AML-193 (cell line): Measurements from ENCODE around the gene QSER1.

Experiments used
- DNase-seq, 2 experiments: peaks; one replicate each; lab custom pipeline; 2025; lab: John Stamatoyannopoulos, UW

QSER1 gene

DNA sequence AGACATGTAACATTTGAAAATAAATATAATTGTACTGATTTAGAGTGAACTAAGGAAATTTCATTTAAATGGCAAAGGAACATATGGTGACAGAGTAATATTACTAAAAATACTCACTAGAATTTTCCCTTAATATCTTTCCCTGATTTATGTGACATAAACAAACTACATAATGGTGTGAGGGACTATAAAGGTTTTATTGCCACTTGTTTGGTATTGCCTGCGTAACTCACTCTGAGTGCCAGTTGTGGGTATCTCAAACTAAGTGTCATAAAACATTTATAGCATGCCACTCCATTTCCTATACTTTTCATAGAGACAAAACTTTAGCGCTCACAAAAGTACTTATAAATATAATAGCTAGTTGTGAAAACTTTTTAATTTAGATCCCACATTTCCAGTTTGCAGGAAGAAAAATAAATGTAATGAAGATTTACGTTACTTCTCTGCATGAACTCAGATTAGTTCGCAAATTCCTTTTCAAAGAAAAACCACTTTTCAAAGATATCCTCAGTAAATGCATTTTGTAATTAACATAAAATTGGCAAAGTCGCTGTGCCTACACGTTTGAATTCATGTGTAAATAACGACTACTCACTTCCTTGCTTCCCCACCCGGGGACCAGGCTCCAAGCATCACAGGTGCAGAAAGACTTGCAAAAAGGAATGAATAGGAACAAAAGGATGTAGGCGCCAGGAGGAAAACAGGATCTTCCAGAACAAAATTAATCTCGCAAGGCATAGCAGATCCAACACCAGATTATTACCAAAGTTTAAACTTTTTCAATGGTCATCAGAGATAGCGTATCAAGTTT, 1.6 kb upstream of the QSER1 start:
- no peak for DNase-seq

DNA sequence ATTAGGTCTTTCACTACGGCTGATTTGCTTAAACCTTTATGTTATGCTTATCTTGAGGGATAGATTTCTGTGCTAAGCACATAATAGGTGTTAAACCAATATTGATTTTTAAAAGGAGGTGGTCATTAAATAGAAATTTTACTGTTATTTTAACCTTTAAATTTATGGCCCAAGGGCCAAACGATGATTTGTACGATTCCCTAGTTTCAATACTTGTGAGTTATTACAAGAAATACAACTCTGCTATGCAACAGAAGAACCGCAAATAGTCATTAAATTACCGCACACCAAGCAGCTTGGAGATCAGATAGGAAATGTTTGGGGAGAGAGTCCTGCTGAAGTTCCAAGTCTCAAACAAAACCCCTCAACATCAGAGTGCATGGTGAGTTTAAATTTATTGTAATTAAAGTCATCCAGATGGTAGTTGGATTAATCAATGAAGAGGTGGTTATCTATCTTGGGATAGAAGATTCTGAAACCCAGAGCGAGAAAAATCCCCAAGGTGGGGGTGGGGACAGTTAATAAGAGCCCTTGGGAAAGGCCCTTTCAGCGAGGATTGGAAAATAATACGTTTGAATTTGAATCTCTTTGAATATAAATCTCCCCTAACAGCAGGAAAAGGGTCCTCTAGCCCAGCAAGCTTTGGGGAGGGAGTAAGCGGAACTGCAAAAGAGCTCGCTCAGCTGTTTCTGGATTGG, 805 bp upstream of the QSER1 start:
- DNase-seq = peak in 1 of 2 experiments; percentile 33

DNA sequence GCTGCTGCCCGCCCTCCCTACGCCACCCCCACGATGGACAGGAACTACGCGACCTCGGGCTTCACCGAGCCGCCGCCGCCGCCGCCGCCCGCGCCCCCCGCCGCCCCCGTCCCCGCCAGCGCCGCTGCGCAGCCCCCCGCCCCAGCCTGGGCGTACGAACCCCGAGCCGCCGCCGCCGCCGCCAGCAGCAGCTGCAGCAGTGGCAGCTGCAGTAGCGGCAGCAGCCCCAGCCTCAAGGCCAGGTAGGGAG, 407 bp downstream of the QSER1 start:
- no peak for DNase-seq

DNA sequence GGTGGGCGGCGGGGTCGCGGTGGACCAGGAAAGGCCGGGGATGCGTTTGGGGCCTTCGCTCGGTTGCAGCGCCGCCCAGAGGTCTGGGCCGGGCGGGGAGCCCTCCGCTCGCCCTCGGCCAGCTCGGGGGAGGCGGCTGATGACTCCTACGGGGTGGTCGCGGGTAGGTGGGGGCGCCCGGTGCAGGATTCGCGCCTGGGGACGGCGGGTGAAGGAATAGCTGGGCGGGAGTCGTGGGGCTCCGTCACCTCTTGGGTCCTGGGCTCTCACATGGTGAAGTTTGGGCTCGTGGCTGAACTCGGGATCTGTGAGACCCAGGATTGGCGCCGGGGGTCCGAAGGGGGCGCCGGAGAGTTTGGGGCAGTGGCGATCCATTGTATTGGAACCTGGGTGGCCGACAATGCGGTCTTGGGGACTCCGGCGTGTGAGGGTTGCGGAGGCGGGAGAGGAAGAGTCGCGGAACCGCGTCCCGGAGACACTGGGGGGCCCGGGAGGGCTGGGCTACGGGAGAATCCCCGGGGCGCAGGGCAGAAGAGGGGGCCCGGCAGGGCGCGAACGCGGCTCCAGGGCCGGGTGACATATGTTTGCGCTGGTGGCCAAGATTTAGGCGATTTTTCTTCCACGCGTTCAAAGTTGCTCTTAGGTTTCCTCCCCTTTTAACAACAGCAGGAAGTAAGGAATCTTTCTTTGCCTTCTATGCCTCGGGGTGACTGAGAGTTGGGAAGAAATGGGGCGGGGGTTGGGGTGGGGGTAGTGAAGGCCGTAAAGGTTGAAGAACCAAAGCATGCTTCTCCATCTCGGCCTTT, 935 bp downstream of the QSER1 start:
- peak in 1 of 2 experiments; percentile 13 for DNase-seq

DNA sequence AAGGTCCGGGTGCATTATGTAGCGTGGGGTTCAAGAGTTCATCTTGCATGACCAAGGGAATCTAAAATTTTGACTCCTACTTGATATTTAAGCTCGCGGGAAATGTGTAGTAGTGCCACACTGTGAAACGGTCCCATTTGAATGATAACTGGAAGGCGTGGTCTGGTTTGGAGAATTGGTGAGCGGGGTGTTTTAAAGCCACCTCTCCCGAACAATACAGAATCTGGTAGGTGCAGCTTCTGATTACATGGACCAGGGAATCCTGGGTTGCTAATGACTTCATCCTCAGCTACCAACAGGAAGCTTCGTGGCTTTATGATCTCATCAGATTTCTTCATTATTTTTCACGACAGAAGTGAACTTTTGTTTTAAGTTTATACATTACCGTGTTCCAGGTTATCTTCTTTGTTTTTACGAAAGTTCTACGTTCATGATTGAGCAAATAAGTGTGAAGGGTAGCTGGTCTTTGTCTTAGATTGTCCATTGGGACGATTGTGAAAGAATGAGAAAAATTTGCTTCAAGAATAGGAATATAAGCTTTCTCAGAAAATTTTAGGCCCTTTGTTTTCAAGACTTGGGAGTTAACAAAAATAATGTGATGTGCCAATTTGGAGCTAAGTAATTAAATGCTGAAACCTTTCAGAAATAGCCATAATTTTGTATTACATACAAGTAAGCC, 1.7 kb downstream of the QSER1 start:
- peak; percentile 40 to 56 for DNase-seq

DNA sequence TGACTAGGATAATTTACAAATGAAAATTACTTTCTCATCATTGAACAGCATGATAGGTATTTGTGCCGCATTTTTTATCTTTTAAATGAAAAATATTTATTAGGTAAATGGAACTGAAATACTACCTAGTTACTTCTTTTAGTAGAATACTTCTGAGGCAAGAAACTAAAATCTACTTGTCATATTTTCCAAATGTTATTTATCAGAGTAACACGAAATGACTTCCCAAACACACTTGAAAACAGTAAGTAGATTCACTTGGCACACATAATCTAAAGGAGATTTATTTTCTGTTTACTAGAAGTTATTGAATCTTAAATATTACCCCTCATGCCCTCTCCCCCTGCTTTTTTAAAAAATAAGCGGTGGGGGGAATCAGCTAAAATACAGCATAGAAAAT, 2.3 kb downstream of the QSER1 start:
- no peak for DNase-seq

DNA sequence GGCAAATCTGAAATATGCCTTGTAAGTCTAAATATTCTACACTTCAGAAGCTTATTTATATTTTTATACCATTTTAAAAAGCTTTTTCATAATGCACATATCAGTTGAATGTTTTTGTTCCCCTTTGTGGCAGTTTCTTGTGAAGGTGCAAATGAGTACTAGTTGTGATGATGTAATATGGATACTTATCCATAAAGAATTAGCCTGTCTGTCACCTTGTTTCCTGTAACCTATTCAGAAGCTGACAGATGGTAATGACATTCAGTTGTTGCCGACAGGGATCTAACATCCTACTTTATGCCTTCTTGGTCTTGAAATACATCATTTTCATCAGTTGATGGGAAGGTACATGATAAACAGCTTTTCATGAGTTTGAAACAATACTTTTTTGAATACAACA, 2.9 kb downstream of the QSER1 start:
- DNase-seq = no peak

DNA sequence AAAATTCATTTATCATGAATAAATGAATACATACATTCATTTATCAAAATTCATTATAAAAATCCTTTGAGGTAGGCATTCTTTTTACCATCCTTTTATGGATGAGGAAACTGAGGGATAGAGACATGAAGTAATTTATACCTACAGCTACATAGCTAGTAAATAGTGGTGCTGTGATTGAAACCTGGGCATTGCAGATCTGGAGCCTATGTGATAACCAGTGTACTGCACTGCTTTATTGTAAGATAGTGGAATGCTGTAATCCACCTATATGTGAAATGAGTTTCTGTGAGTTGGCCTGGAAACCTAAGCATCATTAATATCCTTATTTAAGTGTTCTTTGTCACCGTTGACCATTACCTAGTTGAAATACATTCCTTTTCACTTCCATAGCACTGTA, 4.5 kb downstream of the QSER1 start:
- DNase-seq = no peak

DNA sequence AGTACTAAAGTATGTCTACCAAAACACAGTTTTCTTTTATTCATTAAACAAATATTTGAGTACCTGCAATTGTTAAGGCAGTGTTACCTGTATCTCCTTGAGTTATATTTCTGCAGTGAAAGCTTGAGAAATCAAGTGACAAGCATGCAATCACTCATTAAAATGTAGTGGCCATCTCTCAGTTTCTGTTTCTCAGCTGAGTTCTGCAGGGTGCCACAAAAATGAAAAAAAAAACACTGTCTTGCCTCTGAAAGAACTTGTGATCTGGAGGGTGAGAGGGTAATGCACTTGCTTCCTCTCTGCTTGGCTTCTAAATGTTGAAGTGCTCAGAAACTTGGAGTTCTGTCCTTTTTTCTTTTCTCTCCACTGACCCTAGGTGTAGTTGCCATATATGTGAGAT, 6.8 kb downstream of the QSER1 start:
- no peak for DNase-seq

DNA sequence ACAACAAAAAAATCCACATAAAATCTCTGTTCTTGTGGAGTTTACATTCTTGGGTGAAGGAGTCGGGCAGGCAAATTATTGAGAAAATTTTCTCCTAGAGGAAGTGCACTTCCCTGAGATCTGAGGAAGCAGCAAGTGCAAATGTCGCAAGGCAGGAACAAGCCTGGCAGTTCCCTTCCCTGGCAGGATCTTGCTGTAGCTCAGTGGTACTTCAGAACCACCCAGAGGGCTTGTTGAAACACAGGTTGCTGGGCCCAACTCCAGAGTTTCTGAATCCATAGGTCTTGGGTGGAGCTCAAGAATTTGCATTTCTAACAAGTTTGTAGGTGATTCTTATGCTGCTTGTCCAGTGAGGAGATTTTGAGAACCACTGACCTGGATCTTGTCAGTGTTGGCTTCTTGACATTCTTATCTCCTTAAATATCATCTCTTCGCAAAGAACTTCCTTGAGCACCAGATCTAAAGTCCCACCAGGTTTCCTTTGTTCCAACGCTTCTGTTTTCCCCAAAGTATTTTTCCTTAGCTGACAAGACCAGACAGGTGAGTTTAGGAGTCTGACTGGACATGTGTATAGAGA, 9.6 kb downstream of the QSER1 start:
- DNase-seq = peak; percentile 12 to 22

DNA sequence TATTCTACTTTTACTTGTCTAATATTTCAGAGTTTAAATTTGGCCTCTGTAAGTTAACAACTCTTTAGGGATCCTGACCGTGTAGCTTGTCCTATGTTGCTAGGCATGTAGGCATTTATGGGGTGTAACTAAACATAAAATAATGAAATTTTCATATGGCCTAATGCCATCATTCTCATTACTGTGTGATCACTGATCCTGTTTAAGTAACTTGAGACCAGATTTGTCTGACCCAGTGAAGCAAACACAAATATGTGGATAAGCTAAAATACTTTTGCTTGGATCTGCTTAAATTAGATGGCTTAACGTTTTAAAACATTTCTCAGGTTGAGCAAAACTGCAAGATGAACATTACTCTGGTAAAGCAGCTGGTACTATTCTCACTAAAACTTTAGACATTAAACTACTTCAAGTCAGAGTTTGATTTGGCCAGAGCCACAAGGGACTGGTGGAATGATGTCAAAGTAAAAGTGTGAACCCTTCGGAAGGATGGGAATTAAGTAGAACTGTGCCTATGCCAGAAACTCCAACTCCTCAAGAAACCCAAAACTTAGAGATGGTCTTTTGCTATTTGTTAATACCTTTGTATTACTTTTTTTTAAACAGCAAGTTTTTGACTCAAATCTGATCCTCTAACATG, 12.5 kb downstream of the QSER1 start:
- no peak for DNase-seq

DNA sequence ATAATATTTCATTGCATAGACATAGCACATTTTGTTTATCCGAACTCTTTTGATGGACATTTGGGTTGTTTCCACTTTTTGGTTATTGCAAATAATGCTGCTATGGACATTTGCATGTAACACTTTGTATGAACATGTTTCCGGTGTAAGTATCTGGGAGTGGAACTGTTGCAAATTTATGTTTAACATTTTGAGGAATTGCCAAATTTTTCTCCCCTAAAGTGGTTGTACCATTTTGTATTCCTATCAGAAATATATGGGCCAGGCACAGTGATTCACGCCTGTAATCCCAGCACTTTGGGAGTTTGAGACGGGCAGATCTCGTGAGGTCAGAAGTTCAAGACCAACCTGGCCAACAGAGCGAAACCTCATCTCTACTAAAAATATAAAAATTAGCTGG, 16.0 kb downstream of the QSER1 start:
- no peak for DNase-seq

DNA sequence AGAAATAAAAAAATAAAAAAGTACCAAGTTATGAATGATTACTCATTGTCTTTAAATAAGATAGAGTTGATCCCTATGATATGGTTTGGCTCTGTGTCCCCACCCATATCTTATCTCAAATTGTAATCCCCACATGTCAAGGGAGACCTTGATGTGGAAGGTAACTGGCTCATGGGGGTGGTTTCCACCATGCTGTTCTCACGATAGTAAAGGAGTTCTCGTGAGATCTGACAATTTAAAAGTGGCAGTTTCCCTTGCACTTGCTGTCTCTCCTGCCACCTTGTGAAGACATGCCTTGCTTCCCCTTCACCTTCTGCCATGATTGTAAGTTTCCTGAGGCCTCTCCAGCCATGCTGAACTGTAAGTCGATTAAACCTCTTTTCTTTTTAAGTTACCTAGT, 18.8 kb downstream of the QSER1 start:
- no peak for DNase-seq

DNA sequence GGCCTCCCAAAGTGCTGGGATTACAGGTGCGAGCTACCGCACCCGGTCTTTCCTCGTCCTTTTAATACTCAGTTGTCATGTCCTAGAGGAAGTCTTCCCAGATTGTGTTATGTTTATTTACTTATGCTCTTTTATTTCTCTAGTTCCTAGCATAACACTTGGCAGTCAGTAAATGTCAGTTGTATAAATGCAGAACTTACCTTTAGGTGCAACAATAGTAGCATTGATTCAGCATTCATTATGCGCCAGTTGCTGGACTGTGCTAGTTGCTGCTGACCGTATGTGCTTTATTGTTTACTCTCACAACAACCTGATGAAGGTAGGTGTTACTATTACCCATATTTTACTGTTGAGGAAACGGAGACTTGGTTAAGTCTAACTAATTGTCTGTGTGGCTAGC, 20.8 kb downstream of the QSER1 start:
- DNase-seq = no peak

DNA sequence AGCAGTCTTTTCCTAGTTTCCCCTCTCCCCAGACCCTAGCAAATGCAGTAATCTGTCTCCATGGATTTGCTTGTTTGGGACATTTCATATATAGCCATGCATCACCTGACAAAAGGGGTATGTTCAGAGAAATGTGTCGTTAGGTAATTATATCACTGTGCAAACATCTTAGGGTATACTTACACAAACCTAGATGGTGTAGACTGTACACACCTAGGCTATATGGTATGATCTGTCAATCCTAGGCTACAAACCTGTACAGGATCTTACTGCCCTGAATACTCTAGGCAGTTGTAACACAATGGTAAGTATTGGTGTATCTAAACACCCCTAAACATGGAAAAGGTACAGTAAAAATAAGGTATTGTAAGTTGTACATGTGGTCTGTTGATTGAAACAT, 23.8 kb downstream of the QSER1 start:
- DNase-seq = no peak

DNA sequence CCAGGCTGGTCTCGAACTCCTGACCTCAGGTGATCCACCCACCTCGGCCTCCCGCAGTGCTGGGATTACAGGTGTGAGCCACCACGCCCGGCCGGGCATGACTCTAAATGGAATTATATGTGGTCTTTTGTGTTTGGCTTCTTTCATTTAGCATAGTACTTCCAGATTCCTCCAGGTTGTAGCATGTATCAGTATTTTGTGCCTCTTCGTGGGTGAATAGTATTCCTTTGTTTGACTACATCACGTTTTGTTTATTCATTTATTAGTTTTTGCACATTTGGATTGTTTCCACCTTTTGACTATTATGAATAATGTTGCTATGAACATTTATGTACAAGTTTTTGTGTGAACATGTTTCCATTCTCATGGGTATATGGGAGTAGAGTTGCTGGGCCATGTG, 24.4 kb downstream of the QSER1 start:
- DNase-seq = no peak

DNA sequence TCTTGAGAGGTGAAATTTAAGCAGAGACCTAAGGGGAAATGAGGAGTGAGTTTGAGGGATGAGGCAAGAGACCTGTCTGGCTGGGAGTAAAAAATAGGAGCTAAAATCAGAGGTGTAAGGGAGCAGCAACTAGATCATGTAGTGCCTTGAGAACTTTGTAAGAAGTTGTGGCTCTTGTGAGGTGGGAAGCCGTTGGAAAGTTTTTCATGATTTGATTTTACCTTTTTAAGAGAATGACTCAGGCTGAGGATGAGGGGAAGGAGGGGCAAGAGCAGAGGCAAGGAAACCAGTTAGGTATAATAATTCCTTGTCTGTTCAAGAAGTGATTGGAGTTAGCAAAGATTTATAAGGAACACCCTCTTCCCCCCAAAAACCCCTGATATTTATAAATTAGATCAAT, 25.8 kb downstream of the QSER1 start:
- DNase-seq = no peak

DNA sequence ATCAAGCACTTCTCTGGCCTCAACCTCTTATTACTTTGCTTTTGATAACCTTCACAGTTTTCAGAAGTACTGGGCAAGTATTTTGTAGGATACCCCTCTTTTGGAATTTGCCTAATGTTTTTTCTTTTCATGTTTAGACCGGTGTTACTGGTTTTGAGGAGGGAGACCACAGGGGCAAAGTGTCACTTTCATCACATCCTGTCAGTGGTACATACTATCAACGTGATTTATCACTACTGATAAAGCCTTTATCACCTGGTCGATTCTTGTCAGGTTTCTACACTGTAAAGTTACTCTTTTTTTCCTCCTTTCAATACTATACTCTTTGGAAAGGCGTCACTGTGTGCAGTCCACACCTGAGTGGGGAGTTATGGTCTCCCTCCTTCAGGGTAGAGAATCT, 26.7 kb downstream of the QSER1 start:
- DNase-seq = no peak

DNA sequence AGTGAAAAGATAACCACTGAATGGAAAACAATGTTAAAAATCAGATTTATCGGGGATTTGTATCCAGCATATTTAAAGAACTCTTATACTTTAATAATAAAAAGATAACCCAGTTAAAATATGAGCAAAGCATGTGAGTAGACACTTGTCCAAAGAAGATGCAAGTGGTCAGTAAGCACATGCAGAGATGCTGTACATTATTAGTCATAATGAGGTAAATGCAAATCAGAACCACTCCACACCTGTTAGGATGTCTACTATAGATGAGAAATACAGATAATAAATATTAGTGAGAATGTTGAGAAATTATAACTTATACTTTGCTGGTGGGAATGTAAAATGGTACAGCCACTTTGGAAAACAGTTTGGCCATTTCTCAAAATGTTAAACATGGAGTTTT, 28.0 kb downstream of the QSER1 start:
- no peak for DNase-seq

DNA sequence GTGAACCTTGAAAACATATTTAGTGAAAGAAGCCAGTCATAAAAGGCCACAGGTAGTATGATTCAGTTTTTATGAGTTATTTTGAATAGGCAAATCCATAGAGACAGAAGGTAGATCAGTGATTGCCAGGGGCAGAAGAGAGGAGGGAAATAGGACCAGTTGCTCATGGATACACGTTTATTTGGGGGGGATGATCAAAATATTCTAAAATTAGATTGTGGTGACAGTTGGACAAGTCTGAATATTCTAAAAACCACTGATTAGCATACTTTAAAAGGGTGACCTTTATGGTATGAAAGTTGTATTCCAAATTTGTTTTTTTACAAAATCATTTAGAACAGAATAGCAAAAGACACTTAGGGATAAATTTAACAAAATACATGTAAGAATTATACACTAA, 28.6 kb downstream of the QSER1 start:
- DNase-seq = no peak

DNA sequence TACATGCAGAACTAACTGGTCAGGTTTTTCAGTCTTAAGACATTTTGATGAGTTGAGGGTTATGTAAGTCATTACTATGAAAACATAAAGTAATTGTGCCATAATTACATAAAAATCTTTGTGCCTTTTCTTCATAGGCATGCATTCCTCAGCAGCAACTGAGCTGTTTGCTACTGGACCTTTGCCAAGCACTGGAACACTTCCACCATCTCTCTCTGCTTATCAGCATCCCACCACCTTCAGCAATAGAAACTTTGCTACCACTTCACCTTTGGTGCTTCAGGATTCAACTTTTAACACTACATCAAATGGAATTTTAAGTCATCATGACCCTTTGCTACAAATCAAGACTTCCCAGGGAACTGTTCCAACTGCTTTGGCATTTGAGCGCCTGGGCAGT, 39.0 kb downstream of the QSER1 start:
- DNase-seq = no peak

DNA sequence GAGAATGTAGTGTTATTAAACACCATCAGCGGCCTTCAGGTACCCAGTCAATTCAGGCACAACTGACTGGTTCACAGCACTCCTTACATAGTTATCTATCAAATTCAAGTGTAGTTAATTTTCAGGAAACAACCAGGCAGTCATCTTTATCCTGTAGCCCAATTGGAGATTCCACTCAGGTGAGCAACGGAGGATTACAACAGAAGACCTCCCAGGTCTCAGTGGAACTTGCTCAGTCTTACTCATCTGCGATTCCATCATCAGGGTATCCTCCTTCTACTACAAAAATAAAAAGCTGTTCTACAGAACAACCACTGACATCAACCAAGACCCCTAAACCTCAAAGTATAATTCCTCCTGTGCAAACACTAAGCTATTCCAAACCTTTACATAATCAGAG, 39.6 kb downstream of the QSER1 start:
- DNase-seq = no peak
